ENCODE measurements around the gene BCAS3.

The BCAS3 gene

DNA sequence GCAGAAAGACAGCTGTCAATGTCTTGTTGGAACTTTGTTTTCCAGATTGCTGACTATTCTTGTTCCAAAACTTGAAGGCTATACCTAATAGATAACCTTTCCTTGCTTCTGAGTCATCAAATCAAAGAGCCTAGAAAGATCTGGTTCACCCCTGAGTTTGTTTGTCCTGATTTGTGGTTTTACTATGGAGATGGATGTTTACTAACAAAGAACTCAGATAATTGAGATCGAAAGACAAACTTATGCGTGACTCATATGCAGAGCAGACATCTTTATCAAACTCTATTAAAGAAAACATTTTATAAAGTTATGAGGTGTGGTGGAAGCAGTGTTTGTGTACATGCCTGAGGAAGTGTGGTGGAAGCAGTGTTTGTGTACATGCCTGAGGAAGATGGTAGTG, 410.9 kb downstream of the BCAS3 start:
- TF ChIP-seq, protein P1, sequence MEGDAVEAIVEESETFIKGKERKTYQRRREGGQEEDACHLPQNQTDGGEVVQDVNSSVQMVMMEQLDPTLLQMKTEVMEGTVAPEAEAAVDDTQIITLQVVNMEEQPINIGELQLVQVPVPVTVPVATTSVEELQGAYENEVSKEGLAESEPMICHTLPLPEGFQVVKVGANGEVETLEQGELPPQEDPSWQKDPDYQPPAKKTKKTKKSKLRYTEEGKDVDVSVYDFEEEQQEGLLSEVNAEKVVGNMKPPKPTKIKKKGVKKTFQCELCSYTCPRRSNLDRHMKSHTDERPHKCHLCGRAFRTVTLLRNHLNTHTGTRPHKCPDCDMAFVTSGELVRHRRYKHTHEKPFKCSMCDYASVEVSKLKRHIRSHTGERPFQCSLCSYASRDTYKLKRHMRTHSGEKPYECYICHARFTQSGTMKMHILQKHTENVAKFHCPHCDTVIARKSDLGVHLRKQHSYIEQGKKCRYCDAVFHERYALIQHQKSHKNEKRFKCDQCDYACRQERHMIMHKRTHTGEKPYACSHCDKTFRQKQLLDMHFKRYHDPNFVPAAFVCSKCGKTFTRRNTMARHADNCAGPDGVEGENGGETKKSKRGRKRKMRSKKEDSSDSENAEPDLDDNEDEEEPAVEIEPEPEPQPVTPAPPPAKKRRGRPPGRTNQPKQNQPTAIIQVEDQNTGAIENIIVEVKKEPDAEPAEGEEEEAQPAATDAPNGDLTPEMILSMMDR (conservative IDR thresholded peaks at IDR 0.05; ENCODE audit: low read depth, low read length) = no peak
- H3K79me2 ChIP-seq (ENCODE audit: insufficient read depth, low read depth) = no peaks in the 10 kb centered on the region
- H3K4me1 ChIP-seq (ENCODE audit: low read depth, poor library complexity, severe bottlenecking) = no peaks in the 10 kb centered on the region
- no peak overlapping the region for H3K4me3 ChIP-seq (IDR thresholded peaks at IDR 0.05; ENCODE audit: insufficient read depth, low read depth, low read length)
- H3K27me3 ChIP-seq (ENCODE audit: insufficient read depth, low read depth) = no peaks in the 10 kb centered on the region
- H3K36me3 ChIP-seq (ENCODE audit: insufficient read depth) = no peaks in the 10 kb centered on the region
- no peak overlapping the region for H3K4me2 ChIP-seq
- H4K20me1 ChIP-seq (ENCODE audit: insufficient read depth) = no peaks in the 10 kb centered on the region
- H3K9ac ChIP-seq = no peak overlapping the region
- H3K27ac ChIP-seq = no peak overlapping the region
- H2AFZ ChIP-seq (ENCODE audit: low read depth) = no peak overlapping the region

DNA sequence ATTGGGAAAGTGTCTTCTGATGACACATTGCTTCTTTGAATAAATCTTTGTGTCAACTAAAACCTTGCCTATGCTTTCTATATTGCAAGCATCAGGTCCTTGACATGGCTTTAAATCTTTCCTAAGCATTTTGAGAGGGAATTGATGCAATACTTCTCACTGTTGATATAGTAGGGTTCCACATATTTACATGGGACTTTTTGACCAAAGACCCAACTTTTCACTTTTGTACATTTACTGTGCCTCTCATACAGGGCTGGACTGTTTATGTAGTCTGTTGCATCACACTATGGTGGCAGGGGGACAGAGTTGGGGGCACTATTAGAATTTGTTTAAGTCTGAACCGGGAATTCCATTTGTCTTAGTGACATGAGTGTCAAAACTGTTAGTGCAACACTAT, 413.4 kb downstream of the BCAS3 start:
- Histone ChIP-seq H3K79me2 (ENCODE audit: insufficient read depth, low read depth) (no peaks in the 10 kb centered on the region), H3K9ac (no peak overlapping the region), H2AFZ (ENCODE audit: low read depth) (no peak overlapping the region), H3K27me3 (ENCODE audit: insufficient read depth, low read depth) (no peaks in the 10 kb centered on the region), H3K4me2 (no peak overlapping the region), H4K20me1 (ENCODE audit: insufficient read depth) (no peaks in the 10 kb centered on the region), H3K4me3 (IDR thresholded peaks at IDR 0.05; ENCODE audit: insufficient read depth, low read depth, low read length) (no peak overlapping the region), H3K4me1 (ENCODE audit: low read depth, poor library complexity, severe bottlenecking) (no peaks in the 10 kb centered on the region), H3K36me3 (ENCODE audit: insufficient read depth) (no peaks in the 10 kb centered on the region), H3K27ac (no peak overlapping the region)
- TF ChIP-seq, protein P1 (conservative IDR thresholded peaks at IDR 0.05; ENCODE audit: low read depth, low read length) = no peak

- Histone ChIP-seq H3K9ac (no peak overlapping the region), H3K4me2 (no peak overlapping the region), H3K4me3 (IDR thresholded peaks at IDR 0.05; ENCODE audit: insufficient read depth, low read depth, low read length) (no peak overlapping the region), H3K79me2 (ENCODE audit: insufficient read depth, low read depth) (no peaks in the 10 kb centered on the region), H3K27me3 (ENCODE audit: insufficient read depth, low read depth) (no peaks in the 10 kb centered on the region), H4K20me1 (ENCODE audit: insufficient read depth) (no peaks in the 10 kb centered on the region), H2AFZ (ENCODE audit: low read depth) (no peak overlapping the region), H3K4me1 (ENCODE audit: low read depth, poor library complexity, severe bottlenecking) (no peaks in the 10 kb centered on the region), H3K36me3 (ENCODE audit: insufficient read depth) (no peaks in the 10 kb centered on the region), H3K27ac (no peak overlapping the region)
- TF ChIP-seq, protein P1 (conservative IDR thresholded peaks at IDR 0.05; ENCODE audit: low read depth, low read length) = no peak
Measured at GRCh38 chr17:61097781-61098180, 420.1 kb downstream of the BCAS3 start.

DNA sequence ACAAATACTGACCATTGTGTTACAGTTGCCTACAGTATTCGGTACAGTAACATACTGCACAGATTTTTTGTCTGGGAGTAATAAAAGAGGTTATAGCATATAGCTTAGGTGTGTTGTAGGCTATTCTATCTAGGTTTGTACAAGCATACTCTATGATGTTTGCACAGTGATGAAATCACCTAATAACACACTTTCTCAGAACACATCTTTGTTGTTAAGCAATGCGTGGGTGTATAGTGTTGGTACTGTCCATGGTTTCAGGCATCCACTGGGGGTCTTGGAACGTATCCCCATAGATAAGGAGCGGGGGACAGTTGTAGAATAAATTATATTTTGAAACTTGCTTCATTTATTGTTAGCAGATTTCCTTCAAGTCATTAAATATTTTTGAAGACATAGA, 428.7 kb downstream of the BCAS3 start:
- Histone ChIP-seq H4K20me1 (ENCODE audit: insufficient read depth) (no peaks in the 10 kb centered on the region), H3K4me3 (IDR thresholded peaks at IDR 0.05; ENCODE audit: insufficient read depth, low read depth, low read length) (no peak overlapping the region), H3K27ac (no peak overlapping the region), H3K27me3 (ENCODE audit: insufficient read depth, low read depth) (no peaks in the 10 kb centered on the region), H3K9ac (no peak overlapping the region), H3K4me1 (ENCODE audit: low read depth, poor library complexity, severe bottlenecking) (peaks cover 4% of the 10 kb centered on the region), H3K79me2 (ENCODE audit: insufficient read depth, low read depth) (no peaks in the 10 kb centered on the region), H2AFZ (ENCODE audit: low read depth) (no peak overlapping the region), H3K4me2 (no peak overlapping the region), H3K36me3 (ENCODE audit: insufficient read depth) (no peaks in the 10 kb centered on the region)
- TF ChIP-seq, protein P1 (conservative IDR thresholded peaks at IDR 0.05; ENCODE audit: low read depth, low read length) = no peak

All from KMS-11 (cell line).